Activated T-cell treated with anti-CD3 and anti-CD28 coated beads, Interleukin-2, amount 50 U/mL, for 72 hours (primary cell): ENCODE measurements around the gene SRPK1. TPM values are rescaled to one million over a fixed set of nuclear protein-coding genes. Genes with fewer than 3 reads are reported as not detected.
"Not testable (repeated sequence)": the region's sequence is repeated elsewhere in the genome, so short reads cannot be mapped to it uniquely, and the experiment has no call there.

Experiments
- ATAC-seq, 2 donors: fragments of 150-1000 bp; cut with Tn5 transposase; replicated peaks in 1 of 2; 2 replicates each; pipeline ENCODE4 v1.10.0; 2021; ENCODE audit warnings: moderate library complexity in 2 of 2, mild to moderate bottlenecking in 1 of 2
- DNase-seq, 2 donors: peaks; one replicate each; pipeline ENCODE4 v3.0.0; 2021 to 2022; ENCODE audit warnings: mixed read lengths in 1 of 2
- H3K27ac Mint-ChIP-seq: one replicate; pipeline ENCODE4 v1.8.0; 2022; ENCODE audit warnings: mild to moderate bottlenecking, moderate library complexity, mixed read lengths
- H3K27me3 Mint-ChIP-seq: one replicate; pipeline ENCODE4 v1.8.0; 2022; ENCODE audit warnings: low read depth, mixed read lengths
- H3K36me3 Mint-ChIP-seq, 2 donors: one replicate each; pipeline ENCODE4 v1.8.0; 2022; ENCODE audit warnings: mixed read lengths in 2 of 2, mild to moderate bottlenecking in 1 of 2; ENCODE audit not compliant: insufficient read depth in 2 of 2
- H3K4me1 Mint-ChIP-seq: one replicate; pipeline ENCODE4 v1.8.0; 2022; ENCODE audit warnings: low read depth, mixed read lengths
- H3K4me3 Mint-ChIP-seq, 2 donors: one replicate each; pipeline ENCODE4 v1.8.0; 2022; ENCODE audit warnings: mild to moderate bottlenecking in 2 of 2, mixed read lengths in 2 of 2, moderate library complexity in 2 of 2
- H3K9me3 Mint-ChIP-seq, 2 donors: one replicate each; pipeline ENCODE4 v1.8.0; 2022; ENCODE audit warnings: mixed read lengths in 2 of 2
- total RNA-seq, 2 donors: library from RNA; stranded (reverse); gene quantifications; one replicate each; pipeline ENCODE4 v1.2.3, GENCODE V29; 2022

Gene SRPK1
- total RNA-seq, 2 donors from 2014 or later = 98.3 to 99.7 TPM

- H3K36me3 Mint-ChIP-seq = peaks cover 0 to 1% of the 10 kb centered on the region in 2 donors
- H3K4me1 Mint-ChIP-seq = no peaks in the 10 kb centered on the region
- DNase-seq (no peak), ATAC-seq (no peak)
- H3K27me3 Mint-ChIP-seq = no peaks in the 10 kb centered on the region
- H3K4me3 Mint-ChIP-seq = no peak overlapping the region
- no peak overlapping the region for H3K27ac Mint-ChIP-seq
- peaks cover 0 to 2% of the 10 kb centered on the region in 2 donors for H3K9me3 Mint-ChIP-seq
Measured at GRCh38 chr6:35943390-35943789, 22.5 kb upstream of the SRPK1 start.

GRCh38 chr6:35942355-35942754 lies 21.5 kb upstream of the SRPK1 start:
- ATAC-seq = no peak
- H3K4me1 Mint-ChIP-seq = no peaks in the 10 kb centered on the region
- no peak for DNase-seq
- H3K36me3 Mint-ChIP-seq = peaks cover 0 to 1% of the 10 kb centered on the region in 2 donors
- no peak overlapping the region for H3K4me3 Mint-ChIP-seq
- no peaks in the 10 kb centered on the region for H3K27me3 Mint-ChIP-seq
- no peak overlapping the region for H3K27ac Mint-ChIP-seq
- H3K9me3 Mint-ChIP-seq = peaks cover 0 to 2% of the 10 kb centered on the region in 2 donors

- H3K27me3 Mint-ChIP-seq, H3K36me3 Mint-ChIP-seq, ATAC-seq, H3K9me3 Mint-ChIP-seq, DNase-seq, H3K4me1 Mint-ChIP-seq, H3K4me3 Mint-ChIP-seq, H3K27ac Mint-ChIP-seq: not testable (repeated sequence)
Measured at GRCh38 chr6:35941170-35941569, 20.3 kb upstream of the SRPK1 start.

- not testable (repeated sequence) for DNase-seq
Measured at GRCh38 chr6:35940014-35940413, 19.1 kb upstream of the SRPK1 start.

GRCh38 chr6:35939259-35939658 lies 18.4 kb upstream of the SRPK1 start:
- H3K9me3 Mint-ChIP-seq, ATAC-seq: not testable (repeated sequence)

More at GRCh38 chr6:35940014-35940413, 19.1 kb upstream of the SRPK1 start:
- not testable (repeated sequence) for H3K9me3 Mint-ChIP-seq, H3K36me3 Mint-ChIP-seq, H3K4me3 Mint-ChIP-seq, H3K27ac Mint-ChIP-seq, ATAC-seq, H3K27me3 Mint-ChIP-seq, H3K4me1 Mint-ChIP-seq

GRCh38 chr6:35936681-35937359 lies 15.9 kb upstream of the SRPK1 start:
- H3K9me3 Mint-ChIP-seq = peaks cover 0 to 2% of the 10 kb centered on the region in 2 donors
- peaks cover 1% of the 10 kb centered on the region in 2 donors for H3K36me3 Mint-ChIP-seq
- peaks cover 9% of the 10 kb centered on the region for H3K4me1 Mint-ChIP-seq
- H3K27me3 Mint-ChIP-seq = peaks cover 5% of the 10 kb centered on the region
- no peak for DNase-seq
- no peak overlapping the region for H3K27ac Mint-ChIP-seq
- H3K4me3 Mint-ChIP-seq = no peak overlapping the region
- no peak for ATAC-seq

More at GRCh38 chr6:35939259-35939658, 18.4 kb upstream of the SRPK1 start:
- not testable (repeated sequence) for H3K36me3 Mint-ChIP-seq, H3K4me1 Mint-ChIP-seq, DNase-seq, H3K27ac Mint-ChIP-seq, H3K27me3 Mint-ChIP-seq, H3K4me3 Mint-ChIP-seq

GRCh38 chr6:35935469-35935868 lies 14.6 kb upstream of the SRPK1 start:
- ATAC-seq = no peak
- Mint-ChIP-seq H3K4me3 (no peak overlapping the region), H3K27ac (no peak overlapping the region), H3K36me3 (peaks cover 1% of the 10 kb centered on the region in 2 donors), H3K27me3 (peaks cover 5% of the 10 kb centered on the region), H3K4me1 (peaks cover 11% of the 10 kb centered on the region), H3K9me3 (no peaks in the 10 kb centered on the region)
- DNase-seq = no peak

GRCh38 chr6:35933844-35934243 lies 12.9 kb upstream of the SRPK1 start:
- Mint-ChIP-seq H3K27ac (no peak overlapping the region), H3K36me3 (peaks cover 0 to 1% of the 10 kb centered on the region in 2 donors), H3K27me3 (peaks cover 5% of the 10 kb centered on the region), H3K4me1 (peaks cover 11% of the 10 kb centered on the region), H3K4me3 (no peak overlapping the region), H3K9me3 (no peaks in the 10 kb centered on the region)
- DNase-seq (no peak), ATAC-seq (no peak)

- Mint-ChIP-seq H3K4me3 (peak overlapping the region; percentile 8 to 60), H3K4me1 (peaks cover 11% of the 10 kb centered on the region)
- not testable (repeated sequence) for H3K36me3 Mint-ChIP-seq, ATAC-seq, H3K27ac Mint-ChIP-seq, H3K27me3 Mint-ChIP-seq, DNase-seq, H3K9me3 Mint-ChIP-seq
Measured at GRCh38 chr6:35931873-35932272, 11.0 kb upstream of the SRPK1 start.

- Mint-ChIP-seq H3K9me3 (no peaks in the 10 kb centered on the region), H3K4me1 (peaks cover 11% of the 10 kb centered on the region), H3K36me3 (no peaks in the 10 kb centered on the region), H3K27me3 (no peaks in the 10 kb centered on the region), H3K27ac (no peak overlapping the region), H3K4me3 (no peak overlapping the region)
- DNase-seq = no peak
- no peak for ATAC-seq
Measured at GRCh38 chr6:35931120-35931561, 10.2 kb upstream of the SRPK1 start.

GRCh38 chr6:35929601-35930000 lies 8.7 kb upstream of the SRPK1 start:
- Mint-ChIP-seq H3K27ac (peak overlapping the region; percentile 52), H3K9me3 (no peaks in the 10 kb centered on the region)

GRCh38 chr6:35926509-35927215 lies 5.8 kb upstream of the SRPK1 start:
- H3K4me1 Mint-ChIP-seq = peaks cover 8% of the 10 kb centered on the region
- ATAC-seq (no peak), DNase-seq (no peak)
- no peak overlapping the region for H3K4me3 Mint-ChIP-seq
- no peaks in the 10 kb centered on the region for H3K27me3 Mint-ChIP-seq
- no peak overlapping the region for H3K27ac Mint-ChIP-seq
- no peaks in the 10 kb centered on the region for H3K9me3 Mint-ChIP-seq
- H3K36me3 Mint-ChIP-seq = no peaks in the 10 kb centered on the region

More at GRCh38 chr6:35929601-35930000, 8.7 kb upstream of the SRPK1 start:
- Mint-ChIP-seq H3K4me3 (no peak overlapping the region), H3K27me3 (no peaks in the 10 kb centered on the region), H3K36me3 (no peaks in the 10 kb centered on the region), H3K4me1 (peaks cover 11% of the 10 kb centered on the region)
- ATAC-seq (no peak), DNase-seq (no peak)

GRCh38 chr6:35925961-35926360 lies 5.1 kb upstream of the SRPK1 start:
- no peak for ATAC-seq
- peaks cover 11% of the 10 kb centered on the region for H3K4me1 Mint-ChIP-seq
- H3K27me3 Mint-ChIP-seq = no peaks in the 10 kb centered on the region
- H3K36me3 Mint-ChIP-seq = no peaks in the 10 kb centered on the region
- H3K9me3 Mint-ChIP-seq = no peaks in the 10 kb centered on the region
- H3K4me3 Mint-ChIP-seq = no peak overlapping the region
- H3K27ac Mint-ChIP-seq = no peak overlapping the region
- DNase-seq = no peak
